ENCODE results near the gene WASF3.

WASF3 gene

GRCh38 chr13:26557393-26558073 lies at the start of gene WASF3:
Gene WASF3 (plus strand): TSS chr13:26557683. CDS start chr13:26642271, 84,588 bp downstream.
- DNase-seq, result peak; percentile 99

DNA sequence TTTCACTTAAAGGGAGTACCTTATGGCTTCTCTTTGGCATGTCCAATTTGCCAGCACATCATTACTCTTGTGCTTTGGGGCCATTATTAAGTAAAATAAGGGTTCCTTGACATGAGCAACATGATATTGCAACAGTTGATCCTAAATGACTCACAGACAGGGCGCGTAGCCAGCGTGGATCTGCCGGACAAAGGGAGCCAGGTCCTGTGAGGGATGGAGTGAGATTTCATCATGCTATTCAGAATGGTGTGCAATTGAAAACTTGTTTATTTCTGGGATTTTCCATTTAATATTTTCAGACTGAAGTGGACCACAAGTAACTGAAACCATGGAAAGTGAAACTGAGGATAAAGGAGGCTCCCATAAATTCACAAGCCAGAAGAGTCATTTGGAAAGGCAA lies 48.6 kb upstream of the WASF3 start:
- peak; percentile 45 for DNase-seq

- no peak for DNase-seq
Observed at GRCh38 chr13:26509491-26509890, 48.0 kb upstream of the WASF3 start.

GRCh38 chr13:26513931-26514330 lies 43.6 kb upstream of the WASF3 start:
- DNase-seq, result no peak

- DNase-seq, result no peak
Observed at GRCh38 chr13:26515721-26516120, 41.8 kb upstream of the WASF3 start.

GRCh38 chr13:26517936-26518335 lies 39.5 kb upstream of the WASF3 start:
- no peak for DNase-seq

DNA sequence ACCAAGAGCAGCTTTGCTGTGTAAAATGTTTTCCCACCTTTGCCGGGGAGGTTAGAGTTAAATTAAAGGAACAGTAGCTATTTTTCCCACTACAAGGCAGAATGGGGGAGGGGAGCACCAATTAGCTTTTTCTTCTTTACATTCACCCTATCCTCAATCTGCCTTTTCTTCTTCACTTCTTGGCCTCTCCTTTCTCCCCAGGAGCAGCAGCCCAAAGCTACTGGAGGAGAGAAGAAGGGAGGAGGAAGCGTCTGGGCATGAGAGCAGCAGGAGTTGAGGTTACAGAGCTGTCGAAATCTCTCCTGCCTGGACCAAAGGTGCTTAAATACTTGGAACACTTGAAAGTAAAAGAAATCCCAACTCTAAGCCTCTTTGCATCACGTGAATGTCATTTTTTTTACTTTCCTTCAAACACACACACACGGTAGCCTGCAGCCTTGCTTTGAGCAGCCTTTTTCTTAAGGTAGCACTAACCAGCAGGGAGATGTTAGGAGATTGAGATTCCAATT lies 39.0 kb upstream of the WASF3 start:
- DNase-seq, result no peak

DNA sequence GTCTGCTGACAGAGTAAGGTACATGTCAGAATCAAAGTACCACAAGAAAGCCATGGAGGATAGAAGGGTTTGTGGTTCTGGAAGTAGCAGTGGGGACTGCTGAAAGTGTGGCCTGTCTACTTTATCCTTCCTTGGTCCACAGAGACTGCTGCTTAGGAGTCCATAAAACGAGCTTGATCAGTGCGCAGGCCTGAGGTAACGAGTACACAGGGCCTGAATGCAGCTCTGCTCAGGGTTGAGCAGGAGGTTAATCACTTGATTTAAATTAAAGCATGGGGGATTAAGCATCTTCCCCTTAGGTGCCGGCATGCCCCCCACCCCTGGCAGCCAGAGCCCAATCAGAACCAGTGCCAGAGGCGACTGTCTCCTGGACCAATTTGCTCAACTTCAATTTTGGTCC lies 34.9 kb upstream of the WASF3 start:
- no peak for DNase-seq

- DNase-seq, result no peak
Observed at GRCh38 chr13:26523007-26523406, 34.5 kb upstream of the WASF3 start.

GRCh38 chr13:26525528-26525927 lies 32.0 kb upstream of the WASF3 start:
- DNase-seq, result no peak

GRCh38 chr13:26526702-26527216 lies 30.7 kb upstream of the WASF3 start:
- no peak for DNase-seq

GRCh38 chr13:26528527-26528926 lies 29.0 kb upstream of the WASF3 start:
- DNase-seq, result no peak

GRCh38 chr13:26529441-26529840 lies 28.0 kb upstream of the WASF3 start:
- DNase-seq, result peak; percentile 37

DNA sequence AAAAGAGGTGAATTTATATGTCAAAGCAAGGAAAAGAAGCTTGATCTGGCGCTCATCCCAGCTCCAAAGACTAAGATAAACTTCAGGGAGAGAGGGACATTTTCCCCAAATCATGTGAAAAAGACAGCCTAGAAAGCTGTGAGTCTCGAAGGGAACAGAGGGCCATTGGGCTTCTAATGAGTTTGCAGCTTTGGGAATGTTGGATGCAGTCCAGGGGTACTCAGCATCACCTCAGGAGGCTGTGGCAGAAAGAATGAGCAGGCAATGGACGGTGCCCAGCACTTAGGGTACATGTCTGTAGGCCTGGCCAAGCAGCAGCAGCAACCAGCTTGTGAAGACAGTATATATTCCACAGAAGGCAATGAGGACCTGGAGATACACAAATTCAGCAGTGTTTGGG lies 25.7 kb upstream of the WASF3 start:
- DNase-seq, result no peak

- no peak for DNase-seq
Observed at GRCh38 chr13:26534036-26534726, 23.3 kb upstream of the WASF3 start.

GRCh38 chr13:26538363-26539317 lies 18.8 kb upstream of the WASF3 start:
- DNase-seq, result peak; percentile 65

DNA sequence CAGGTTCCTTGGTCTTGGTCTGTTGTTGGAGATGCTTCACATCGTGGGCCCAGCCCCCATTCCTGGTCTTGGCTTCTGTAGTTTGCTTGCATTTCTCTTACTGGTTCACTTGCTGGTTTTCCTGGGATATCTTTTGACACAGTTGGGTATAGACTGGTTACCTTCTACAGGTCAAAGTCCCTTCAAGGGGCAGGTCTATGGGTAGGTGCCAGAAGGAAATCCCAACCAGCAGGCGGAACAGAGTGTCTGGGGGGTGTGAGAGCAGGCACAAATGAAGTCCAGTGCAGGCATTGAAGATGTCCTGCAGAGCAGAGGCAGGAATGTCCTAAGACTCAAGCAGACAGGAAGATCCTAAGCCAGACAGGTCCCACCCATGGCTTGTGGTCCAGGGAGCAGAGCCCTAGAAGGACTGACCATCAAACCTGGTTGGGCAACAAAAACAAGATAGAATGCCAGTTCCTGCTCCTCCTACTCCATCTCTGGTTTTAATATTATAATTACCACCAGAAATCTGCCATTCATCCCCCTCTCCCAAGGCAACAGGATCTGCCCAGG lies 17.7 kb upstream of the WASF3 start:
- peak; percentile 34 for DNase-seq

GRCh38 chr13:26540334-26540733 lies 17.1 kb upstream of the WASF3 start:
- DNase-seq, result no peak

DNA sequence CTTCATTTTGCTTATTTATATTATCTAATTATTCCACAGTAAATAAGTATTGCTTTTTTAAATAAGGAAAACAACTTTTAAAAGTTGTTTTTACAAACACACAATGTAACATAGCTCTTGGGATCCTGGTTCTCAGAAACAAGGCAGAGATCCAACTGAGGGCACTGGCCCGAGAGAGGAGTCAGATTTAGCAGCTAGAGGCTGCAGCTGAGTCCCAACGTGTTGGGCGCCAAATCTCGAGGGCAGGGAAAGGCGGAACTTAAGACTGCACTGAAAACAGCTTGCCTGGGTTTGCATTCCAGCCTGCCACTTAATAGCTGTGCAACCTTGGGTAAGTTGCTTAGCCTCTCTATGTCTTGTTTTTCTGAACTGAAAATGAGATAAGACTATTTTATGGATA lies 16.4 kb upstream of the WASF3 start:
- DNase-seq, result no peak

DNA sequence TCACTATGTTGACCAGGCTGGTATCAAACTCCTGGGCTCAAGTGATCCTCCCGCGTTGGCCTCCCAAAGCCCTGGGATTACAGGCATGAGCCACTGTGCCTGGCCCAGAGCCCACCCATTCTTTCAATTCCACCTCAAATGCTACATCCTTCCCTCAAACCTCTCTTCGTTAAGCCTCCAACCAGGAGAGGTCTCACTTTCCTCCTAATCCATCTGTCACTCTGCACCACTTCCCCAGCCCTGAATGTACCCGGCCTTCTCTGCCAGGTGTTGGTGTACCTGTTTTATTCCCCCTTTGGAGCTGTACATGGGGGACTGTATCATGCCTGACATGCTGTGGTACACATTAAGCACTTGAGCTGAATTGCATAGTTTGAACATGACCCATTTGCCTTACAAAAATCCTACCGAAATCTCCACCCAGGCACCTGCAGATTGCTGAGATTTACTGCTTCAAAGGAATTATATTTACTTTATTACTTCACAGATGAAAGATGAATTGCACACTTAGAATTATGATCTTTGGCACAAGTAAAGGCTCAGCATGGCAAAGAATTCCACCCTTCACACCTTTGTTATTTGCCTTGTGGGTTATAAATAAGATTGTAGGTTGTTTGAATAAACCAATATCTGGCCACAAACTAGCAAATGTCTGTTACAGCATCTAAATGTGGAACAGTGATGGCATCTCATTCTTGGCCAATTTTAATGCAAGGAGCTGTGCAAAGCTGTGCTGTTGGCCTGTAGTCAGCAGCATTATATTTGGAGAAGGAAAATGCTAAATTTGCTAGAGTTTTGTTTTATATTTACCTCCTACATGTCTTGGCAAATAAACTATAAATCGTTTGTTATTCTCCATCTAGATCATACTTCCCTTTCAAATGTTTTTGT lies 15.6 kb upstream of the WASF3 start:
- no peak for DNase-seq

DNA sequence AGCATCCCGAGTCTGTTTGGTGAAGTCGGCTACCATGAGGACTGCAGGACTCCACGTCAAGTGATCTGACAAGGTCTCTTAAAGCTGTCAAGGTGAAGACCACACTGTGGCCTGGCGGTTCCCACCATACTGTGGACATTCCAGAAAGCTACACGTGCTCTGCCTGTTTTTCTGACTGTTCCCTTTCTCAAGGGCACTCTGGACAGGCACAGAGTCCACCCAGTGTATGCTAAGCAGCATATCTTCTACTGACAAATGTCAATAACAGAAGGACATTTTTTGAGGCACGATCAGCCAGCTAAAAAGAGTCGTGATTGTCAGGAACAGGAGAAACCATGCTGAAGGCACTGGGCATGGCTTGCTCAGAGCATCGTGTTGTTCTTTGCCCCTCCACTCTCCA lies 12.8 kb upstream of the WASF3 start:
- DNase-seq, result no peak

Data from DMS53 (cell line).